GM12874 (cell line): ENCODE measurements around the gene IPO11.

ENCODE experiments used
- CTCF ChIP-seq: IDR thresholded peaks from 2 replicates; pipeline ENCODE4 v1.5.1; 2011; ENCODE audit warnings: low read depth, mild to moderate bottlenecking, control low read depth, low read length, moderate library complexity; ENCODE audit not compliant: insufficient read depth

The IPO11 gene

GRCh38 chr5:62547945-62548630 is 135.5 kb downstream of the IPO11 start:
- TF ChIP-seq CTCF = no peak

DNA sequence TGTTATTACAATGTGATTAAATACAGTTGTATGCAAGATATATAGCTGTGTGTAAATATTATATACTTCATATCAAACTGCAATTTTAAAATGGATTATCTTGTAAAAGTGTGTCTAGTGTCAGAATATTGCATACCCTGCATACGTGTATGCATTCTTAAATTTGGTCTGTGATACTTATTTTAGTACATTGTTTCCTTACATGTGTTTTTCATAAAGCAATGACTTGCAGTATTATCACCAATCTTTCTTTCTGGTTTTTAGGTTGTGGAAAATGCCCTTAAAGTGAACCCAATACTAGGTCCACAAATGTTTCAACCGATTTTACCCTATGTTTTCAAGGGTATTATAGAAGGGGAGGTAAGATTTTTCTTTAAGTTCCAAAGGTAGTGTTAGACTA is 137.5 kb downstream of the IPO11 start:
- no peak for TF ChIP-seq CTCF

GRCh38 chr5:62555930-62556329 is 143.4 kb downstream of the IPO11 start:
- no peak for TF ChIP-seq CTCF

GRCh38 chr5:62558941-62559340 is 146.4 kb downstream of the IPO11 start:
- no peak for TF ChIP-seq CTCF

DNA sequence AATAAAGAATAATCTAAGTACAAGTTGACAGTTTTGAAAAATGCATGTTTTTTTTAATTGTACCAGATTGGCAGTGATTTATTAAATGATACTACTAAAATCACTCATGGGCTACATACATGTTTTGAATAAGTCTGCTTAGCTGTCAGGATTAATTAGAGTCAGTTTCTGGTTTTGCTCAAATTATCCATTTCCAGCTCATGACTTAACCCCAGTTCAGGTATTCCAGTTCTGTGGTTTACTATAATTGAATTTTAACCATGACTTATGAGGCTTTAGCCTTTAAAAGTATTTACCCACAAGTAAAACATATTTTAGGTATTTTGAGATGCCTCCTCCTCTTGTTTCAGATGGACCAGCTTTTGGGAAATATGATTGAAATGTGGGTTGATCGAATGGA is 148.2 kb downstream of the IPO11 start:
- TF ChIP-seq CTCF = no peak

DNA sequence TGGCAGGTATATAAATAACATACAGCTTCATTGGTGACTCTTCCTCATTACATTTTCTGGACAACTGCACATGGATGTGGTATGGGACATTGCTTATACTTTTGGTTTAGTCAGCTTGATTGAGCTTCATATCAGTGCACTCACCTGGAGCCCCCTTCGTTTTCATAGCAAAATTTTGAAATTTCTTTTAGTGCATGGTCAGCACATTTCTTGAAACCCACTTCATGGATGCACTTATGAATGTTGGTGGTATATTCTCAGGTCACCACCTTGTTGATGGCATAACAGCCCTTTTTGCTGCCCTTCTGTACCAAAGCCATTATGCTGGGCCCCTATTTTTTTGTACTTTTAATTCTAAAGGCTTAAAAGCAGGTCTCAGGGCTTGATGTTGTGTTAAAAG is 149.3 kb downstream of the IPO11 start:
- TF ChIP-seq CTCF = no peak

- no peak for TF ChIP-seq CTCF
Measured at GRCh38 chr5:62562867-62563266, 150.3 kb downstream of the IPO11 start.

DNA sequence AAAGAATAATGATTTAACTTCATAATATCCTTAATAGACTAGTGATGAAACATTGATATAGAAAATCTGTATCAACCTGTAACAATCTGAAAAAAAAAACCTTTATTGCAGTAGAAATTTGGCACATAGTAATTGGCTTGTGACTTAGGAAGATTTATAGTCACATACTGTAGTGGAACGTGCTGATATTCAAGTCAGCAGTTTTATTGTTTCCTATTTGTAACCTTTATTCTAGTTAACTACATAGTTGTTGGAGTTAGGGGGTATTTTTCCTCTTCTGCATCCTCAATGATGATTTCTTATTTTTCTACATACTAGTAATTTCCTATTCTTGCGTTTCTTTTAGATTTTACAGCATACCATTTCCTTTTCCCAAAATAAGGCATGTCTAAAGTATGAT is 151.5 kb downstream of the IPO11 start:
- no peak for TF ChIP-seq CTCF
